ENCODE data around the gene IZUMO4. TPM values are rescaled to one million over a fixed set of nuclear protein-coding genes. Genes with fewer than 3 reads are reported as not detected.
A peak's percentile ranks its signal among the peaks of the same experiment; 100 is the strongest.
"Not testable (repeated sequence)": the region's sequence is repeated elsewhere in the genome, so short reads cannot be mapped to it uniquely, and the experiment has no call there.

Gene IZUMO4
- total RNA-seq, 6 donors from 2014 or later, result 0.59 to 61.8 (median 6.4) TPM

DNA sequence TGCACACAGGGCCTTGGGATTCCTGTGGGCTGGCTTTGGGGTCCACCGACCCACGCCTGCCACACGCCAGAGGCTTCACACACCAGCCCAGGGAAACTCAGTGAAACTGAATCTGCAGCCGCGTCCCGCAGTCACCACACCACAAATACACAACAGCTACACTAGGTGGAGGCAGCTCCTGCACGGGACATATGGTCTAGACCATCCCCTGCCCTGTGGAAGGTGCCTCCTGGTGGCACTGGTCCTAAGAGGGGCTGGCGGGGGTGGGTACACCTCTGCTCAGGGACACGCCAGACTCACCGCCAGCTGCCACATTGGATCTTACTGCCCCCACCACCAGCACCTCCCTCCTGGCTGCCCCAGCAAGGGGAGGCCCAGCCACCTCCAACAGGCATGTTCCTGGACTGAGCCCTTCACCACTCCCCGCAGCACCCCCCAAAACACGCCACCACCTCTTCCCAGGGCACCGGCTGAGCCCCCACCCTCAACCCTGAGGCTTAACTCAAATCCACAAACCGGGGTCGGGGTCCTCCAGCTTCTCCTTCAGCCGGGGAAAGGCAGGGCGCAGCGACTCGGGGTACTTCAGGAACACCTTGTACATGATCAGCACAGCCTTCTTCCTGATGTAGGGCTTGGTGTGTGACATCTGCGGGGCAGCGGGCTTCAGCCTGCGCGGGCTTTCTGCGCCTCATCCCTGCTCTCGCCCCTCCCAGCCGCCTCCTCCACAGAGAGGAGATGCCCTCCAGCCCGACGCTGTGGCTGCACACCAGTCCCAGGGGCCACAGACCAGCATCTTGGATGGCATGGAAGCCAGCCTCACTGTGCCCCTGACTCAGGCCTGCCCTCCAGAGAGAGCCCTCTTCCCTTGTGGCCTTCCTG lies 33.4 kb downstream of the IZUMO4 start:
- no peak overlapping the region for H3K4me3 ChIP-seq
- no peaks in the 10 kb centered on the region for H3K9me3 ChIP-seq
- H3K27me3 ChIP-seq, result no peaks in the 10 kb centered on the region
- WGBS, 2 donors, result 96 to 97% methylated on average over 20 to 24 of the region's 28 CpGs
- ATAC-seq (ENCODE audit: low FRiP score in 2 of 2) (no peak), DNase-seq (peak in 1 of 2 donors; percentile 53)
- no peak for TF ChIP-seq POLR2A (IDR thresholded peaks at IDR 0.05)
- TF ChIP-seq POLR2AphosphoS5 (IDR thresholded peaks at IDR 0.05), result no peak
- TF ChIP-seq EP300 (IDR thresholded peaks at IDR 0.05), result no peak
- TF ChIP-seq, protein P1, sequence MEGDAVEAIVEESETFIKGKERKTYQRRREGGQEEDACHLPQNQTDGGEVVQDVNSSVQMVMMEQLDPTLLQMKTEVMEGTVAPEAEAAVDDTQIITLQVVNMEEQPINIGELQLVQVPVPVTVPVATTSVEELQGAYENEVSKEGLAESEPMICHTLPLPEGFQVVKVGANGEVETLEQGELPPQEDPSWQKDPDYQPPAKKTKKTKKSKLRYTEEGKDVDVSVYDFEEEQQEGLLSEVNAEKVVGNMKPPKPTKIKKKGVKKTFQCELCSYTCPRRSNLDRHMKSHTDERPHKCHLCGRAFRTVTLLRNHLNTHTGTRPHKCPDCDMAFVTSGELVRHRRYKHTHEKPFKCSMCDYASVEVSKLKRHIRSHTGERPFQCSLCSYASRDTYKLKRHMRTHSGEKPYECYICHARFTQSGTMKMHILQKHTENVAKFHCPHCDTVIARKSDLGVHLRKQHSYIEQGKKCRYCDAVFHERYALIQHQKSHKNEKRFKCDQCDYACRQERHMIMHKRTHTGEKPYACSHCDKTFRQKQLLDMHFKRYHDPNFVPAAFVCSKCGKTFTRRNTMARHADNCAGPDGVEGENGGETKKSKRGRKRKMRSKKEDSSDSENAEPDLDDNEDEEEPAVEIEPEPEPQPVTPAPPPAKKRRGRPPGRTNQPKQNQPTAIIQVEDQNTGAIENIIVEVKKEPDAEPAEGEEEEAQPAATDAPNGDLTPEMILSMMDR (IDR thresholded peaks at IDR 0.05), result no peak
- H3K4me1 ChIP-seq, result no peaks in the 10 kb centered on the region
- peaks cover 17 to 92% (median 74%) of the 10 kb centered on the region in 4 donors for H3K36me3 ChIP-seq
- H3K27ac ChIP-seq, result no peak overlapping the region

- not testable (repeated sequence) for H3K27ac ChIP-seq; ATAC-seq (ENCODE audit: low FRiP score in 2 of 2); H3K9me3 ChIP-seq; H3K27me3 ChIP-seq; H3K4me1 ChIP-seq; H3K4me3 ChIP-seq
- H3K36me3 ChIP-seq, result peaks cover 17 to 92% (median 70%) of the 10 kb centered on the region in 4 donors
- DNase-seq, result peak in 1 of 2 donors; percentile 66
- 88 to 100% methylated on average over 3 to 28 of the region's 67 CpGs for WGBS, 2 donors
Measured at GRCh38 chr19:2131012-2131975, 34.6 kb downstream of the IZUMO4 start.

DNA sequence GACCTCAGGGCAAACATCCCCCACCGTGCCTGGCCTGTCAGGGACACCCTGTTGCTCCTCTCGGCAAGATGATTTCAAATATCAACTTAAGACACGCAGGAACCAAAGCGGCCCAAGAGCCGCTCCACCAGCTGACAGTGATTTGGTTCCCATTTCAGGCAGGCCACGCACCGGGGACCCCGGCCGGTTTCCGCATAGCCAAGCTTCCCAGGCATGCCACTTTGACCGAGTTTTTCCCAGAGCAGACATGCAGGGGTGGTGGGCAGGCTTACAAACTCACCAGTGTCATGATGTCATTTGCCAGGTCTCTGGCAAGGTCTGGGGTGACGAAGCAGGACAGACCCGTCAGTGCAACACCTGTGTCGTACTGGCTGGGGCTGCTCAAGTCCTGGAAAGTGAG lies 35.5 kb downstream of the IZUMO4 start:
- 94 to 97% methylated on average over 8 to 14 of the region's 14 CpGs for WGBS, 2 donors
- no peak overlapping the region for H3K4me3 ChIP-seq
- ATAC-seq (ENCODE audit: low FRiP score in 2 of 2) (no peak), DNase-seq (peak in 1 of 2 donors; percentile 61)
- H3K9me3 ChIP-seq, result no peaks in the 10 kb centered on the region
- H3K36me3 ChIP-seq, result peaks cover 13 to 92% (median 72%) of the 10 kb centered on the region in 4 donors
- TF ChIP-seq EP300 (IDR thresholded peaks at IDR 0.05) (no peak), POLR2AphosphoS5 (IDR thresholded peaks at IDR 0.05) (no peak), POLR2A (IDR thresholded peaks at IDR 0.05) (no peak)
- TF ChIP-seq, protein P1 (IDR thresholded peaks at IDR 0.05), result no peak
- no peaks in the 10 kb centered on the region for H3K27me3 ChIP-seq
- H3K4me1 ChIP-seq, result no peaks in the 10 kb centered on the region
- no peak overlapping the region for H3K27ac ChIP-seq

GRCh38 chr19:2132731-2133490 lies 36.2 kb downstream of the IZUMO4 start:
- Histone ChIP-seq H3K36me3 (peaks cover 13 to 92% (median 72%) of the 10 kb centered on the region in 4 donors), H3K9me3 (no peaks in the 10 kb centered on the region), H3K27ac (no peak overlapping the region), H3K4me1 (no peaks in the 10 kb centered on the region), H3K27me3 (no peaks in the 10 kb centered on the region), H3K4me3 (no peak overlapping the region)
- TF ChIP-seq, protein P1 (IDR thresholded peaks at IDR 0.05), result no peak
- no peak for TF ChIP-seq POLR2A (IDR thresholded peaks at IDR 0.05)
- no peak for TF ChIP-seq EP300 (IDR thresholded peaks at IDR 0.05)
- no peak for TF ChIP-seq POLR2AphosphoS5 (IDR thresholded peaks at IDR 0.05)
- no peak for DNase-seq
- WGBS, 2 donors, result 87 to 91% methylated on average over 13 to 19 of the region's 19 CpGs
- peak in 1 of 2 donors; percentile 54 for ATAC-seq (ENCODE audit: low FRiP score in 2 of 2)
